Uterine smooth muscle cell (primary cell): ENCODE results near the gene FBXO48. TPM values are rescaled to one million over a fixed set of nuclear protein-coding genes. Genes with fewer than 3 reads are reported as not detected.

Experiments
- total RNA-seq: library from RNA; depleted of rRNA; stranded (reverse); fragments of >200 nt; gene quantifications from 2 replicates; pipeline ENCODE4 v1.2.3, GENCODE V29; 2014

FBXO48 gene
- total RNA-seq, result 0.37 and 0.66 TPM in 2 replicates

DNA sequence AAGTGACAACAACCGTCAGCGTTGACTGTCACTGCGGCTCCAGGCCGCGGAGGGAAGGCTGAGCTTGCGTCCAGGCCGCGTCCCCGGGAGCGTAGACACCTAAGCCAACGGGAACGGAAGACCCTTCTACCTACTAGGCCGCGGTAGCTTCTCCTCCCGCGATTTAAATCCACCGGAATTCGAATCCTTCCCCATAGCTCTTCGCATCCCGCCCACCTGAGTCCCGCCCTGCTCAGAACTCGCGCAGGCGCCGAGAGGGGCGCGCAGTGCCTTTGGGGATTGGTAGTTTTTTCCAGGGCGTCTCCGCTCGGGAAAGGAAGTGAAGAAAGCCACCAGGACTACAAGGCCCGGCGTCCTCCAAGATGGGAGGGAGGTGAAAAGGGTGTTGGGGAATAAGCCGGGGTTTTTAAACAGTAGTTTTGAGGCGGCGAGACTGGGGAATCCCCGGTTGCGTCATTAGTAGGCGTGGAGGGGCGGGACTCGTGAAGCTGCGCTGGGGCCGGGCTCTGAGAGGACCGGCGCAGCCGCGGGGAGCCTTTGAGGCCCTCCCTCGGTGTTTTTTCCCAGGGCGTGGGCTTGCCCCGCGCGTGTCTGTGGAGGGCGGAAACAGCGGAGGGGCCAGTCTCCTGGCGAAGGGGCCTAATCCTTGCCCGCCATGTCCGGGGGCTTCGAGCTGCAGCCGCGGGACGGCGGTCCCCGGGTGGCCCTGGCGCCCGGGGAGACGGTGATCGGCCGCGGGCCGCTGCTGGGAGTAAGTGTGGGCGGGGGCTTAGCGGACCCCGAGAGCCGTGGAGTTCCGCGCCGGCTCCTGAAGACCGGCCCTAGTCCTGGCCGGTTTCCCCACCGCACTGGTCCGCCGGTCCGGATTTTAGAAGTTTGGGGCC lies at the start of gene FBXO48, which contains the start of gene APLF:
TSS of gene FBXO48 (minus strand) at position 218 of the 884 bp plus-strand sequence. CDS start 2,149 bp downstream, outside the sequence.
TSS of gene APLF (plus strand) at position 509 of the 884 bp plus-strand sequence. CDS start at position 656, 147 bp downstream.

Other genes starting within 250 kb of the FBXO48 start
- 31.0 and 33.9 TPM in 2 replicates for gene PPP3R1, start 214.8 kb downstream of the FBXO48 start, total RNA-seq
- gene CNRIP1, start 147.3 kb downstream of the FBXO48 start, total RNA-seq, result 27.4 and 31.3 TPM in 2 replicates
- under 0.01 TPM in 2 replicates for gene PLEK, start 102.0 kb downstream of the FBXO48 start, total RNA-seq
- gene APLF, start 291 bp upstream of the FBXO48 start, total RNA-seq, result 4.2 and 5.5 TPM in 2 replicates
- not detected in 2 replicates for gene PROKR1, start 176.3 kb upstream of the FBXO48 start, total RNA-seq